ENCODE measurements around the gene HNRNPUL1.

DNA sequence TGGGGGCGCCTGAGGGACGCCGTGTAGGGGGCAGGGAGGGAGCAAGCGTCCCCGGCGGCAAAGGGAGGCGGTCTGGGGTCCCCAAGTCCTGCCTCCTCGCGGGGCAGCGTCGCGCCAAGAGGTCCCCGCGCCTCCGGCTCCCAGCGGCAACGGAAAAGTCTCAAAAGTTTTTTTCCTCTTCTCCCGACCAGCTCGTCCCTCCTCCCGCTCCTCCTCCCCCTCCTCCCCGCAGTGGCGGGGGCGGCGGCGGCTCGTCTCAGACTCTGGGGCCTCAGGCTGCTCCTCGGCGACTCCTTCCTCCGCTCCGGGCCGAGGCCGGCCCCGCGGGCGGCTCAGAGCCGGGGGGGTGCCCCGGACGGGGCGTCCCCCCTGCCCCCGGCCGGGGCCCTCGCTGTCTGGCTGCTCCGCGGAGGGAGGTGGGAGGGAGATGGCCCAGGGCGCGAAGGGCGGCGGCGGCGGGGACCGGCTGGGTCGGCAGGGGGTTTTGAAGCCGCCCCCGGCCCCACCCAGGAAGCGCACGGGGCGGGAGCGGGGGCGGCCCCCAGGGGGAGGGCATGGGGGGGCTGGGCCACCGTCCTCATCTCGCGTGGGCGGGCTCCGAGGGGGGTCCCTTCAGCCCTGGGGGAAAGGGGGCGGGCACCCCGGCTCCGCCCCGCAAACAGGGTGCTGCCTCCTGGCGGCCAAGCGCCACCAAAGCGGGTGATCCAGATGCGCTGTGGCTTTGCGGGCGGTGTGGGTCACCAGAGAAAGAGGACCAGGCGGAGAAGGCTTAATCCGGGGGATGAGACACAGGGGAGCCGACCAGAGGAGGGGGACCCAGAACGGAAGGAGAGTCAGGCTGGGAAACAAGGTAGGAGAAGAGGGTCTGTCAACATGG, 89.5 kb downstream of the HNRNPUL1 start, which contains the start of gene TGFB1:
- TF ChIP-seq, protein P1, sequence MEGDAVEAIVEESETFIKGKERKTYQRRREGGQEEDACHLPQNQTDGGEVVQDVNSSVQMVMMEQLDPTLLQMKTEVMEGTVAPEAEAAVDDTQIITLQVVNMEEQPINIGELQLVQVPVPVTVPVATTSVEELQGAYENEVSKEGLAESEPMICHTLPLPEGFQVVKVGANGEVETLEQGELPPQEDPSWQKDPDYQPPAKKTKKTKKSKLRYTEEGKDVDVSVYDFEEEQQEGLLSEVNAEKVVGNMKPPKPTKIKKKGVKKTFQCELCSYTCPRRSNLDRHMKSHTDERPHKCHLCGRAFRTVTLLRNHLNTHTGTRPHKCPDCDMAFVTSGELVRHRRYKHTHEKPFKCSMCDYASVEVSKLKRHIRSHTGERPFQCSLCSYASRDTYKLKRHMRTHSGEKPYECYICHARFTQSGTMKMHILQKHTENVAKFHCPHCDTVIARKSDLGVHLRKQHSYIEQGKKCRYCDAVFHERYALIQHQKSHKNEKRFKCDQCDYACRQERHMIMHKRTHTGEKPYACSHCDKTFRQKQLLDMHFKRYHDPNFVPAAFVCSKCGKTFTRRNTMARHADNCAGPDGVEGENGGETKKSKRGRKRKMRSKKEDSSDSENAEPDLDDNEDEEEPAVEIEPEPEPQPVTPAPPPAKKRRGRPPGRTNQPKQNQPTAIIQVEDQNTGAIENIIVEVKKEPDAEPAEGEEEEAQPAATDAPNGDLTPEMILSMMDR (conservative IDR thresholded peaks at IDR 0.05 in 1 of 2, IDR thresholded peaks at IDR 0.05 in 1 of 2; ENCODE audit: low read depth in 1 of 2, low read length in 2 of 2) = peak; percentile 80 to 83
- no peak for TF ChIP-seq EZH2 (IDR thresholded peaks at IDR 0.05; ENCODE audit: low read length, missing control alignments)

Data from fibroblast of lung (primary cell).